RCC 7860 (cell line): ENCODE results near the gene CXCL12.

Experiments used
- DNase-seq: peaks from one replicate; pipeline ENCODE4 v3.0.0-alpha.2; 2015; ENCODE audit warnings: low spot score
- FAIRE-seq: peaks from 2 replicates; lab custom pipeline; 2012; peaks lifted over from hg19 to GRCh38; lab: Jason Lieb, UNC

The CXCL12 gene

DNA sequence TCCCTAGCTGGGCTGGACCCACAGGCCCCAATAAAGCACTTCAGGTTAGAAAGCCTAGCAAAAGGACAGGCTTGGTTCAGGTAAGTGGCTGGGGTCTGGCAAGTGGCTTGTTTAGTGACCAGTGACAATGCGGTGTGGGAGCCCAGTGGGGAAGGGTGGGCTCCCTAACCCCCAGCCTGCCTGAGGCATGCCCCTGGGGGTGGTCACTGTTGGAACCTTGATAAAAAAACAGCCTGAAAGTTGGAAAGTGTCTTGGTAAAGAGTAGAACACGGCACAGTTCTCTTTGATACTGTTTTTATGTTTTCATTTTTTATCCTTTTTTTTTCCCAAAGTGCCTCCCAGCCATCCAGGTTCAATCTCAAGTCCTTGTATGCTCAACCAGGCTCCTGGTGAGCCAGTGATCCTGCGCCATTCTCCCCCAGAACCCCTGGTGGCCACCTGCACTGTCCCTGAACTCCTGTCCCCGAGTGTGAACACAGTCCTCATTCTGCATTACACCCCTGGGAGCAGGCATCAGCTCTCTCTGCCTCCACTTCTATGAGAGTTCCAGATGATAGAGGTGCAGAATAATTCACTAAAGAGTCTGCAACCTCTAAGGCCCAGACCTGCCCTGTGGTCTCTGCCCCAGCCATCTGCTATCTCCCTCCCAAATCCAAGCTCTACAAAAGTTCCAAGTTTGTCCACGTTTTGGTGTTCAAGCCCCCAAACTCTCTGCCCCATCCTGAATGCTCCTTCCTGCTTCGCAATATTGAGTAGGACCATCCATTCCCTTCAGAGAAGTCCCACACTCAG, 15.0 kb upstream of the CXCL12 start:
- DNase-seq (no peak), FAIRE-seq (no peak)

DNA sequence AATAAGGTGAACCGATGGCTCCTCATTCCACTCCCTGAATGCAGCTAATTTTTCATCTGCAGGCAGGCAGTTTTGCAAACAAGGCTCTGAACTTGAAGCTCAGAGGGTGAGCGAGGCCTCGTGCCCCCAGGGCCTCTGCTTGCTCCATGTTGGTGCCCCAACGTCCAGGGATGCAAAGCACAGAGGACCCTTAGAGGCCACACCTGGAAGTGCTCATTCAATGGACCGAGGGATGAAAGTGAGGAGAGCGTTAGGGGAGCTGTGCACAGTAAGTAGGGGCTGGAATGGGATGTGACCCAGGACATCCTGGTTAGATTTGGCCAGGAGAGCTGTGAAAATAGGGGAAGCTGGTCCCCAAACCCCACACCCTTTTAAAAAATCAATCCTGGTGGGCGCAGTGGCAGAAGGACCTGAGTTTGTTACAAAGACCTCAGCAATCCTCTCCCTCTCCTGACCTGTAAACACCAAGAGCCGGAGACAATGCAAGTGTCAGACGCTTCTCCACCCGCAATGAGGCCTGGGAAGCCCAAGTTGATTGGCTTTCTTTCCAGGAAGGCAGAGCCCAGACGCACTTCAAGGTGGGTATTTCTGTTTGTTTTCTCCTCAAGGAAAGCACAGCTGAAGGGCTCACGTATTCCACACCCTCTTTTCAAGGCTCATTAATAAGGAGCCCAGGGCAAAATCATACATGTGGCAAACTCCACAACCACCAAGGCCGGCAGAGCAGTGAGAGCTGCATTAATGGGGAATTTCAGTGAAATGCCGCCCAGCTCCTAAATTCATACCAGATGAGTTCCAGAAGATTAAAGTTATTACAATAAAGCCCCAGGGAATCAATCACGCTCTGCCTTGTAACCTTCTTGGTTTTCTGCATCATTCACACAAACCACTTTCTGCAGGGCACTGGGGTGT, 14.1 kb upstream of the CXCL12 start:
- FAIRE-seq (no peak), DNase-seq (no peak)

DNA sequence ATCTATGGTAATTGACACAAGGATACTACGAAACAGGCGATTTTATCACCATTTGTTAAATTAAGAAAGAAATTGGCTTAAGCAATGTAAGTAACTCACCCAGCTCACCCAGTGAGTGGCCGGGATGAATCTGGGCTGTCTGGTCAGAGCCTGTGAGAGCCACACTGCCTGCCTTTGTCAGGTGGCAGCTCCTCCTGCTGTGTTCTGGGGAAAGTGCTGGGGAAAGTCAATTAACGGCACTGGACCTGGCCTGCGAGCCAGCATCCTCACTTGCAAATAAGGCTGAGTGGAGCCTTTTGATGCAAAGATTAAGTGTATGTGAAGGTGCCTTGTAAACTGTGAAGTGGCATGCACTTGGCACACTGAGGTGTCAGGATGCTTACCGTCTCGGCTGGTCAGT, 13.4 kb upstream of the CXCL12 start:
- DNase-seq, result no peak
- FAIRE-seq, result no peak

- no peak for FAIRE-seq
Observed at GRCh38 chr10:44397476-44398225, 12.8 kb upstream of the CXCL12 start.

GRCh38 chr10:44396671-44397191, 11.8 kb upstream of the CXCL12 start:
- no peak for DNase-seq

More at GRCh38 chr10:44397476-44398225, 12.8 kb upstream of the CXCL12 start:
- no peak for DNase-seq

DNA sequence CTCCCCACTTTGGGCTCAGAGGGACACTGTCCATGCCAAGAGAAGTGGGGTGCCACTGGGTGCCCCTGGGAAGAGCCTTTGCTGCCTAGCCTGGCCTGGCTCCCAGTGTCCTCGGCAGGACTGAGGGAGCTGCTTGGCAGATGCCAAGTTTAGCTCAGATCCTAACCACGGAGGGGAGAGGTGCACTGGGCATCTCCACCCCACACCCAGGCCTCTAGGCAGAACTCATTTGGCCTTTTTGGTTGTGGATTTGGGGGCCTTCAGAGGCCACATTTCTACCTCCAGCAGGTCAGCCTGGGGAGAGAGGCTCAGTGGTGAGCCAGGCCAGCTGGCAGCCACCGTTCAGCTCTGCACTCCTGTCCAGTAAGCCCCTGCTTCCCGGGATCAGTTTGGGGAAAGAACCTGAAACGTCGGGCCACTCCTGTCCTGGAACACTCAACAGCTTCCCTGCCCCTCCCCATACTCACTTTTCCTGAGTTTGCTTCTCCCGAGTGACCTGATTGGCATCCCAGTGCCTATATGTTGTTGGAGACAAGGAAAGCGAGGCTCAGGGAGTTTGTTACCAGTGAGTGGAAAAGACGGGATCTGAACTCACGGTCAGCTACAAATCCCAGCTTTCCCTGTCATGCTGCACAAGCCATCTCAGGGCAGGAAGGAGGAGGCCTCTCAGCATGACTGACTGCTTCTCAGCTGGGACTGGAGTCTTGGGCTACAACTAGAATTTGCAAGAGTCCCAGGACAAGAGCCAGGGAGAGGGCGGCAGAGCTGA, 11.2 kb upstream of the CXCL12 start:
- no peak for DNase-seq
- no peak for FAIRE-seq

More at GRCh38 chr10:44396671-44397191, 11.8 kb upstream of the CXCL12 start:
- no peak for FAIRE-seq

- FAIRE-seq (no peak), DNase-seq (no peak)
Observed at GRCh38 chr10:44395396-44395795, 10.5 kb upstream of the CXCL12 start.

- no peak for DNase-seq
- FAIRE-seq, result no peak
Observed at GRCh38 chr10:44394696-44395381, 9.9 kb upstream of the CXCL12 start.

DNA sequence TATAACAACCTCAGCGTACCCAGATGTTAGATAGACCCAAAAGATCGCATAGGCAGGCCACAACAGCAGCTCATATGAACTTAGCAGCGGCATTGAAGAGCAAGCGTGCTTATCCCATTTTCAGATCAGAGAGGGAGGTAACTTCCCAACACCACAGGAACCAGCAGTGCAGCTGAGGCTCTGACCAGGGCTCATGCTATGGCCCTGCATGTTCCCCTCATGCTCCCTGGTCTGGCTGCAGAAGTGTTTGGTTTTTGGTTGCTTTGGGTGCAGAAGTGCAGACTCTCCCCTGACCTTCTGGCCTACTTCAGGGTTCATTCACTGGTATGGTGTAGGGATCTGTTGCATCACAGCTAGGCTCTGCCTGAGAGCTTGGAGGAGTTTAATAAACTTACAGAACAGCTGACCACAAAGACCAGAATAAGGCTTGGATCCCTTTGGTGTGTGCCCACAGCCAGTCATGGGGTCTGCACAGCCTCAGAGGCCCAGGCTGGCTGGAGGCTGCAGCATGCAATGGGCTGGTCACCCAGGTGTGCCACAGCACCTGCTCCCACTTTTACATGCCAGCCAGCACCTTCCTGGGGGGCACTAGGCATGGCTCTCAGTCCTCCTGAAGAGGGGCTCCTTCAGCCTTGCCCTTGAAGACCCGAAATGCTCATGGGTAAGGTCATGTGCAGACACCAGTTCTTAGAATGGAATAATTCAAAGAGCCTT, 9.1 kb upstream of the CXCL12 start:
- DNase-seq (no peak), FAIRE-seq (no peak)

- FAIRE-seq (no peak), DNase-seq (no peak)
Observed at GRCh38 chr10:44393051-44393630, 8.2 kb upstream of the CXCL12 start.

DNA sequence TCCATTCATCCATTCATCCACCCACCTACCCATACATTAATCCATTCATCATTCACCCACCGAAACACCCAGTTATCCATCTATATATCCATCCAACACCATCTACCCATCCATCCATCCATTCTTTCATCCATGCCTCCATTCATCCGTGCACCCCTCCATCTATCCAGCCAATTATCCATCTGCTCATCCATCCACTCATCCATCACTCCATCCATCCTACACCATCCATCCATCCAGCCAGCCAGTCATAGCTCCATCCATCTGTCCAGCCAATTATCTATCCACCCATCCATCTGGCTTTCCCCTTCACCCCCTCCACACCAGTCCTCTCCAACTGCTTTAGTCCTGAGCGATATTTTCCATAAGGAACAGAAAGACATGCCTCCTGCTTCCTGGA, 7.5 kb upstream of the CXCL12 start:
- no peak for DNase-seq
- FAIRE-seq, result no peak

DNA sequence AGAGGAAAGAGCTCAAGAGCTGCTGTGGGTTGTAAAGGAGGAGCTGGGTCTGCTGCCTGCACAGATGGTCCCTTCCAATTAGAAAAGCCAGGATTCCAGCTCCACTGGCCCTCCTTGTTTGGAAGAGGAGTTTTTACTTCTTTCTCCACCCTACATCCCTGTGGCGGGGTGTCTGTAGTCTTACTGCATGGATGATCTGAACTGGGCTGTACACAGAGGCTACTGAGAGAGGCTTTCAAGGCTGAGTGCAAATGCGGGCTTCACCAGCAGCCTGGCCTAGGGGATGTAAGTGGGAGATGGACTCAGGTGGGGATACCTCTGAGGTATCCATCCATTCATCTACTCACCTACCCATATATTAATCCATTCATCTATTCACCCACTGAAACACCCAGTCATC, 7.1 kb upstream of the CXCL12 start:
- DNase-seq (no peak), FAIRE-seq (no peak)

GRCh38 chr10:44390585-44391072, 5.7 kb upstream of the CXCL12 start:
- DNase-seq, result no peak
- FAIRE-seq, result no peak

DNA sequence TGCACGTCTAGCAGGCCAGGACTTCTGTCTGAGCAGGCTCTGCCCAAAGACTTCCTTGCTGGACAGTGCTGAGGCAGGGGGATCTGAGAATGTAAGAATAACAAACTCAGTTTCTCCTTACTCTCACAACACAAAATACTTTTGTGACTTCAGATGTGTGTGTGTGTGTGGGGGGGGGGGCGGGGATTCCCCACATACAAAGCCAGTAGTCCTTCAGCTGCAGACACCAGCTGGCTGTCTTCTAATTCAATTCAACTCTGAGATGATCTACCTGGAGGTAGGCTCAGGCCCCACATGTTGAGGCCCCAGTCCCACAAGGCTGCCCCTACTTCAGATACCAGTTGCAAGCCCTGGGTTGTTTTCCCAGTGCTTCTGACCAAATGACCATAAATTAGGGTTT, 4.7 kb upstream of the CXCL12 start:
- DNase-seq (no peak), FAIRE-seq (no peak)

DNA sequence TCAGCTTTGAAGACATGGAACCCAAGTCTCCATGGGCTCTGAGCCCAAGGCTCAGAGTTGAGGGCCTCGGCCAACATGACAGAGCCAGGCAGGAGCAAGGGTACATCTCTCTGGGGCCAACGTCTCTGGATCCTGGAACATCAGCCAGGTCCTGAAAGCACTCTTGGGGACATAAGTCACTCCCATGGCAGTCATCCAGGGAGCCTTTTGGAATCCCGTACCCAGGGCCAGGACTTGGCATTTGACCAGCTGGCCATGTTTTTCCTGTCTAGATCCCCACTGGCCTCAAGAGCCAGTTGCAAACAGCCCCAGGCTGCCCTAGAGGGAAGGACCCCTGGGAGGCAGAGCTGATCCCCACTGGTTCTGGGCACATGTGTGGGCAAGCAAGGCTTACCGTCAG, 4.3 kb upstream of the CXCL12 start:
- DNase-seq (no peak), FAIRE-seq (no peak)

GRCh38 chr10:44388641-44389040, 3.7 kb upstream of the CXCL12 start:
- DNase-seq (no peak), FAIRE-seq (no peak)

- FAIRE-seq (no peak), DNase-seq (no peak)
Observed at GRCh38 chr10:44387853-44388251, 3.0 kb upstream of the CXCL12 start.

DNA sequence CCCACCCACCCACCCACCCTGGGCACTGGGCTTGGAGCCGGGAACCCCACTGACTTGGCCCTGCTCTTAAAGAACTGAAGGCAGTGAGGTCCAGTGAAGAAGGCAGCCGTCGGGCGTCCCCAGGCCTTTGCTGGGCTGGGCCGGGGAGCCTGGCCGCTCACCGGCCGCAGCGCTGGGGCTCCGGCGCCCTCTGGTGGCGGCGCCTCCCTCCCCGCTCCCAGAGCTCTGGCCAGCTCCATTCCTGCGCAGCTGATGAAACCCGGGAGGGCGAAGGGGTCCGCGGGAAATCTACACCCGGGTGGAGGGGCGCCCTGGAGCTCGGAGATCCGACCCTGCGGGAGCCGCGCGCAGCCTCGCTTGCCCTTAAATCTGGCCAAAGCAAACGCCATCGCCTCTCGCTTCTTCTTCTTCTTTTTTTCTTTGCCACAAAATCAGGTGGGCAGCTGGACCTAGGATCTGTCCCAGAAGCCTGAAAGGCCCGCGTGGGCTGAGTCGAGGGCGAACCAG, 1.7 kb upstream of the CXCL12 start:
- FAIRE-seq (no peak), DNase-seq (peak; percentile 22)
